Right lobe of liver (tissue), 4 donors: ENCODE results near the gene MMP13.

Experiments
- CTCF ChIP-seq, 4 donors: fragments of 200-600 bp in 3 of 4; fragments of 450-650 bp in 1 of 4; IDR thresholded peaks; one replicate each; pipeline versions ENCODE4 v1.5.1 to v1.8.0; 2016 to 2022; ENCODE audit warnings: antibody characterized with exemption in 4 of 4, mild to moderate bottlenecking in 2 of 4
- POLR2A ChIP-seq: fragments of 450-650 bp; IDR thresholded peaks from one replicate; pipeline ENCODE4 v1.6.1; 2017; ENCODE audit warnings: antibody characterized with exemption, mild to moderate bottlenecking
- donor health status: DM: no; HTN: no; CAD: no.
- donor health status: DM: no; HTN: no; CAD: no.
- donor health status: DM: no; HTN: yes; CAD: no.

- TF ChIP-seq CTCF (IDR thresholded peaks at IDR 0.05) (no peak), POLR2A (no peak)
Measured at GRCh38 chr11:102926517-102926916, 29.0 kb downstream of the MMP13 start.
